ENCODE data around the gene CRIP3. TPM values are rescaled to one million over a fixed set of nuclear protein-coding genes. Genes with fewer than 3 reads are reported as not detected.

CRIP3 gene
- total and polyA plus RNA-seq, 2 experiments from 2014 or later: not detected

GRCh38 chr6:43335469-43335868, 26.8 kb upstream of the CRIP3 start:
- 86 to 88% methylated on average over 3 of the region's 3 CpGs for WGBS, 2 experiments (ENCODE audit: low coverage in 1 of 2, low lambda C conversion rate in 2 of 2, missing lambda C conversion rate in 2 of 2)
- H3K4me1 ChIP-seq (ENCODE audit: insufficient read depth): no peaks in the 10 kb centered on the region
- H3K9ac ChIP-seq: no peak overlapping the region
- H3K9me2 ChIP-seq (ENCODE audit: insufficient read depth): no peaks in the 10 kb centered on the region
- H3F3A ChIP-seq (ENCODE audit: insufficient read depth): no peaks in the 10 kb centered on the region
- H3K4me3 ChIP-seq: no peak overlapping the region
- H2AFZ ChIP-seq: no peak overlapping the region
- H3K79me2 ChIP-seq (ENCODE audit: insufficient read depth): no peaks in the 10 kb centered on the region
- H3K9me3 ChIP-seq (ENCODE audit: low read depth): no peaks in the 10 kb centered on the region
- no peaks in the 10 kb centered on the region for H3K27me3 ChIP-seq (replicated peaks; ENCODE audit: insufficient read depth)
- TF ChIP-seq EZH2 (IDR thresholded peaks at IDR 0.05; ENCODE audit: insufficient read depth, poor library complexity, severe bottlenecking) (no peak), EZH2phosphoT487 (IDR thresholded peaks at IDR 0.05; ENCODE audit: insufficient read depth, low read depth) (no peak)
- no peak for DNase-seq
- no peak overlapping the region for H3K27ac ChIP-seq
- no peak overlapping the region for H3K4me2 ChIP-seq (ENCODE audit: unreplicated experiment)
- in situ Hi-C loops (cut with MboI): loop anchor here (10.0 kb wide), 1 partner anchor 81 kb away; no protein-coding TSS in a partner anchor
- peaks cover 17% of the 10 kb centered on the region; the same call in 1 of the 2 replicates for H3K36me3 ChIP-seq (ENCODE audit: low read depth)
- H4K20me1 ChIP-seq (ENCODE audit: insufficient read depth): no peaks in the 10 kb centered on the region

DNA sequence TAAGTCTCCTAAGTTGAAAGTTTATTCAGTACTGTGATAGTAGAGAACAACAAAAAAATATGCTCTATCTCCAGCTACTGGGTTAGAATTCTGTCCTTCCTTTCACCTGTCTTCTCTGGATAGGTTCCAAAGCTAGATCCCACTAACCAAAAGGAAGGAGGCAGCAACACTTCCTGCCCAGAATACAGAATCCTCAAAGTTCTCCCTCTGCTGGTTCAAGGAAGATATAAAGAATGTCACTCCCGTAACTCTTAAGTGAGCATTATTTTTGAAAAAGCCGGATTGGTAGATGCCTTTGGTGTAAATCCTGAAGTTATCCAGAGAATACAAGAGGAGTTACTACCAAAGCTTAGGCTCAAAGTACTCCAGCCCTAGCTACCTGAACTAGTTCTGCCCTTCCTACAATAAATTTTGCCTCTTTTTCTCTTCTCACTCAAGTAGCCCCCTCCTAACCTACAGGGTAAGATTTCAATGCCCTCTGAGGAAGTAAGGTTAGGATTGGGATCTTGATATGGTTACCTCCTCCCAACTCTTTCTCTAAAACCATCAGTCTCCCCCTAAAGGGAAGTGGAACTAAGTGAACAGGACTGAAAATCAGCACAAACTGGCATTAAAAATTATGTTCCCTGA, 26.0 kb upstream of the CRIP3 start:
- peak; percentile 69 for DNase-seq
- H3K4me1 ChIP-seq (ENCODE audit: insufficient read depth): no peaks in the 10 kb centered on the region
- in situ Hi-C loops (cut with MboI): loop anchor here (10.0 kb wide), 1 partner anchor 80 kb away; no protein-coding TSS in a partner anchor
- 43 to 58% methylated on average over 2 of the region's 2 CpGs for WGBS, 2 experiments (ENCODE audit: low coverage in 1 of 2, low lambda C conversion rate in 2 of 2, missing lambda C conversion rate in 2 of 2)
- H3K9me3 ChIP-seq (ENCODE audit: low read depth): no peaks in the 10 kb centered on the region
- no peak overlapping the region for H3K9ac ChIP-seq
- no peaks in the 10 kb centered on the region for H3K79me2 ChIP-seq (ENCODE audit: insufficient read depth)
- H3K4me2 ChIP-seq (ENCODE audit: unreplicated experiment): no peak overlapping the region
- H3K36me3 ChIP-seq (ENCODE audit: low read depth): peaks cover 9% of the 10 kb centered on the region; the same call in 1 of the 2 replicates
- TF ChIP-seq EZH2 (IDR thresholded peaks at IDR 0.05; ENCODE audit: insufficient read depth, poor library complexity, severe bottlenecking): no peak
- no peak for TF ChIP-seq EZH2phosphoT487 (IDR thresholded peaks at IDR 0.05; ENCODE audit: insufficient read depth, low read depth)
- H3K27me3 ChIP-seq (replicated peaks; ENCODE audit: insufficient read depth): no peaks in the 10 kb centered on the region
- H3F3A ChIP-seq (ENCODE audit: insufficient read depth): no peaks in the 10 kb centered on the region
- H3K4me3 ChIP-seq: no peak overlapping the region
- no peaks in the 10 kb centered on the region for H4K20me1 ChIP-seq (ENCODE audit: insufficient read depth)
- no peak overlapping the region for H3K27ac ChIP-seq
- H3K9me2 ChIP-seq (ENCODE audit: insufficient read depth): no peaks in the 10 kb centered on the region
- no peak overlapping the region for H2AFZ ChIP-seq

DNA sequence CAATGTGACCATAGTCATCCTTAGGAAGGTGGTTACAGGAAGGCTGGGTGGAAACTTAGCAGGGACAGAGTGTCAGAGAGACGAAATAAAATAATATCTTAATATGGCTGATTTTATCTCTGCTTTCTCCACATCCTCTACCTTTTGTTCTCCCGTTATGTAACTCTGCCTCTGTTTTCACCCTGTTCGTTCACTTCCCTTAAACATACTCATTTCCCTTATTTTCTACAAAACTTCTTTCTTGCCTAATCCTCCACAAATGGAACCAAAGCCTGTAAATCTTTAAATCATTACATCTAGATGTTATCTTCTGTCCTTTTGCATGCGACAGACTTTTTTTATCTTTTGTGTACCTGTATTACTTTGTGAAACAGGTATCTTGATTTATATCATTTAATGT, 23.3 kb upstream of the CRIP3 start:
- no peak overlapping the region for H3K4me2 ChIP-seq (ENCODE audit: unreplicated experiment)
- no peak overlapping the region for H3K27ac ChIP-seq
- H3F3A ChIP-seq (ENCODE audit: insufficient read depth): no peaks in the 10 kb centered on the region
- no peak overlapping the region for H3K4me3 ChIP-seq
- no peaks in the 10 kb centered on the region for H3K4me1 ChIP-seq (ENCODE audit: insufficient read depth)
- TF ChIP-seq EZH2 (IDR thresholded peaks at IDR 0.05; ENCODE audit: insufficient read depth, poor library complexity, severe bottlenecking): no peak
- TF ChIP-seq EZH2phosphoT487 (IDR thresholded peaks at IDR 0.05; ENCODE audit: insufficient read depth, low read depth): no peak
- H2AFZ ChIP-seq: no peak overlapping the region
- in situ Hi-C loops (cut with MboI): loop anchor here (10.0 kb wide), 1 partner anchor 77 kb away; no protein-coding TSS in a partner anchor
- H3K36me3 ChIP-seq (ENCODE audit: low read depth): no peaks in the 10 kb centered on the region
- H4K20me1 ChIP-seq (ENCODE audit: insufficient read depth): no peaks in the 10 kb centered on the region
- no peak overlapping the region for H3K9ac ChIP-seq
- no peaks in the 10 kb centered on the region for H3K27me3 ChIP-seq (replicated peaks; ENCODE audit: insufficient read depth)
- H3K9me2 ChIP-seq (ENCODE audit: insufficient read depth): no peaks in the 10 kb centered on the region
- H3K9me3 ChIP-seq (ENCODE audit: low read depth): no peaks in the 10 kb centered on the region
- no peaks in the 10 kb centered on the region for H3K79me2 ChIP-seq (ENCODE audit: insufficient read depth)
- no peak for DNase-seq
- 86 to 88% methylated on average over 4 of the region's 4 CpGs for WGBS, 2 experiments (ENCODE audit: low coverage in 1 of 2, low lambda C conversion rate in 2 of 2, missing lambda C conversion rate in 2 of 2)

DNA sequence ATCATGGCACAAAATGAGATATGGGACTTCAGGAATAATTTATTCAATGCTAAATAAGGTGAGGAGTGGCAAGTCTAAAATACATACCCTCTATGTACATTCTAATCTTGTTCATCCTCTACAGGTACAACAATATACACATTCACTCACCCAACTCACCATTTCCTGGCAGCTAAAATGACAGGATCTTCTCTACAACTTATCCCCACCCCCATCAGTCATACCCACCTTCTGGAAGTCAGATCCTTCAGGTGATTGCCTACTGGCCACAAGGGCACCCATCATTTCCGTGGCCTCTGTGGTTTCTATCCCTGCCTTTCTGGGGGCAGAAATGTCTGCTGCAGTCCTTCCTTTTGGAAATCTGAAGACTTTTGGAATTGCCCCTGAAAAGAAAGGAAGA, 22.8 kb upstream of the CRIP3 start:
- H3K36me3 ChIP-seq (ENCODE audit: low read depth): no peaks in the 10 kb centered on the region
- H3K4me3 ChIP-seq: no peak overlapping the region
- no peak overlapping the region for H3K27ac ChIP-seq
- H3K9ac ChIP-seq: no peak overlapping the region
- no peak overlapping the region for H2AFZ ChIP-seq
- TF ChIP-seq EZH2 (IDR thresholded peaks at IDR 0.05; ENCODE audit: insufficient read depth, poor library complexity, severe bottlenecking) (no peak), EZH2phosphoT487 (IDR thresholded peaks at IDR 0.05; ENCODE audit: insufficient read depth, low read depth) (no peak)
- no peaks in the 10 kb centered on the region for H4K20me1 ChIP-seq (ENCODE audit: insufficient read depth)
- DNase-seq: no peak
- H3F3A ChIP-seq (ENCODE audit: insufficient read depth): no peaks in the 10 kb centered on the region
- H3K4me2 ChIP-seq (ENCODE audit: unreplicated experiment): no peak overlapping the region
- H3K9me2 ChIP-seq (ENCODE audit: insufficient read depth): no peaks in the 10 kb centered on the region
- no peaks in the 10 kb centered on the region for H3K27me3 ChIP-seq (replicated peaks; ENCODE audit: insufficient read depth)
- no peaks in the 10 kb centered on the region for H3K4me1 ChIP-seq (ENCODE audit: insufficient read depth)
- H3K9me3 ChIP-seq (ENCODE audit: low read depth): no peaks in the 10 kb centered on the region
- WGBS, 2 experiments (ENCODE audit: low coverage in 1 of 2, low lambda C conversion rate in 2 of 2, missing lambda C conversion rate in 2 of 2): 79 to 83% methylated on average over 1 of the region's 1 CpG
- in situ Hi-C loops (cut with MboI): loop anchor here (10.0 kb wide), 1 partner anchor 77 kb away; no protein-coding TSS in a partner anchor
- no peaks in the 10 kb centered on the region for H3K79me2 ChIP-seq (ENCODE audit: insufficient read depth)
